HEK293T (cell line): ENCODE measurements around the gene SLC9A9.

ENCODE experiments used
- ARNT ChIP-seq: fragments of 450-650 bp; IDR thresholded peaks from 2 replicates; pipeline ENCODE4 v1.6.1; 2017; ENCODE audit warnings: mild to moderate bottlenecking
- BHLHE40 ChIP-seq: fragments of 450-650 bp; IDR thresholded peaks from 2 replicates; pipeline ENCODE4 v1.6.1; 2016; ENCODE audit warnings: mild to moderate bottlenecking, moderate library complexity, borderline replicate concordance
- FOXK2 ChIP-seq: fragments of 450-650 bp; IDR thresholded peaks from 2 replicates; pipeline ENCODE4 v1.6.1; 2016; ENCODE audit warnings: mild to moderate bottlenecking
- NFRKB ChIP-seq: fragments of 450-650 bp; IDR thresholded peaks from 2 replicates; pipeline ENCODE4 v1.6.1; 2016; ENCODE audit warnings: mild to moderate bottlenecking, moderate library complexity
- SP1 ChIP-seq: fragments of 450-650 bp; IDR thresholded peaks from 2 replicates; pipeline ENCODE4 v1.6.1; 2017
- ZNF384 ChIP-seq: fragments of 450-650 bp; IDR thresholded peaks from 2 replicates; pipeline ENCODE4 v1.6.1; 2016

GRCh38 chr3:143358793-143359491, 489.3 kb downstream of the SLC9A9 start:
- TF ChIP-seq NFRKB (no peak), BHLHE40 (no peak), ZNF384 (no peak), ARNT (no peak), SP1 (no peak), FOXK2 (no peak)
